H1 (cell line): ENCODE measurements around the gene APMAP. TPM values are rescaled to one million over a fixed set of nuclear protein-coding genes. Genes with fewer than 3 reads are reported as not detected.

Experiments used
- CTCF ChIA-PET: fragments of 300-600 bp; sonication (Branson Sonifier 250); formaldehyde crosslinking; loops from one replicate; lab custom pipeline; 2021; ENCODE audit not compliant: partially characterized antibody; lab: Charles Lee
- POLR2A ChIA-PET: fragments of 300-600 bp; sonication (Branson Sonifier 250); formaldehyde crosslinking; loops from one replicate; lab custom pipeline; 2021; ENCODE audit warnings: inconsistent platforms; ENCODE audit not compliant: partially characterized antibody; lab: Charles Lee
- DNase-seq, 2 experiments: peaks; one replicate each; pipeline versions ENCODE4 v3.0.0 to v3.0.0-alpha.2; 2010 to 2022; ENCODE audit warnings: low spot score in 2 of 2, low read depth in 1 of 2, mixed read lengths in 1 of 2
- FAIRE-seq: peaks from 2 replicates; lab custom pipeline; 2011; peaks lifted over from hg19 to GRCh38; lab: Jason Lieb, UNC
- H2AFZ ChIP-seq: 2 replicates; pipeline ENCODE4 v1.8.1; 2012; ENCODE audit warnings: low read length, inconsistent platforms
- H2AK5ac ChIP-seq: 2 replicates; pipeline ENCODE4 v1.6.1; 2013; ENCODE audit warnings: low read depth, low read length
- H2BK120ac ChIP-seq: replicated peaks from 2 replicates; pipeline ENCODE3; 2013; ENCODE audit warnings: low read depth, low read length, inconsistent platforms
- H2BK12ac ChIP-seq: 2 replicates; pipeline ENCODE4 v1.6.1; 2013; ENCODE audit warnings: low read depth, low read length
- H2BK15ac ChIP-seq: 2 replicates; pipeline ENCODE4 v1.6.1; 2013; ENCODE audit warnings: low read length
- H2BK20ac ChIP-seq: 2 replicates; pipeline ENCODE4 v1.6.1; 2013; ENCODE audit warnings: low read length
- H2BK5ac ChIP-seq: 2 replicates; pipeline ENCODE4 v1.6.1; 2013; ENCODE audit warnings: low read depth, low read length
- H3K14ac ChIP-seq: 2 replicates; pipeline ENCODE4 v1.6.1; 2013; ENCODE audit warnings: inconsistent platforms; ENCODE audit not compliant: insufficient read length
- H3K18ac ChIP-seq: 2 replicates; pipeline ENCODE4 v1.6.1; 2013; ENCODE audit warnings: low read length; ENCODE audit errors: extremely low read depth
- H3K23ac ChIP-seq: 2 replicates; pipeline ENCODE4 v1.6.1; 2013; ENCODE audit warnings: inconsistent platforms; ENCODE audit not compliant: insufficient read length
- H3K23me2 ChIP-seq: 2 replicates; pipeline ENCODE4 v1.6.1; 2013; ENCODE audit warnings: low read depth, low read length
- H3K27ac ChIP-seq: 2 replicates; pipeline ENCODE4 v1.6.1; 2011; ENCODE audit warnings: low read depth, low read length, inconsistent platforms
- H3K27me3 ChIP-seq, 4 experiments: replicated peaks in 1 of 4; 1 replicate in 1 of 4; 2 replicates in 3 of 4; pipeline versions ENCODE4 v1.6.1 to v1.8.1; 2011 to 2013; ENCODE audit warnings: low read length in 3 of 4, mild to moderate bottlenecking in 3 of 4, inconsistent platforms in 2 of 4, mixed read lengths in 2 of 4, moderate library complexity in 1 of 4; ENCODE audit not compliant: control insufficient read depth in 3 of 4, insufficient read depth in 3 of 4; ENCODE audit errors: extremely low read depth in 1 of 4
- H3K36me3 ChIP-seq, 4 experiments: 2 replicates each; pipeline versions ENCODE4 v1.6.1 to v1.8.1; 2011 to 2013; ENCODE audit warnings: mild to moderate bottlenecking in 4 of 4, low read length in 3 of 4, moderate library complexity in 2 of 4, control low read depth in 1 of 4, inconsistent platforms in 1 of 4; ENCODE audit not compliant: insufficient read depth in 4 of 4, control insufficient read depth in 2 of 4
- H3K4ac ChIP-seq: replicated peaks from 2 replicates; pipeline ENCODE3; 2013; ENCODE audit warnings: low read length, low read depth, mixed read lengths, inconsistent platforms; ENCODE audit not compliant: insufficient read length
- H3K4me1 ChIP-seq, 4 experiments: replicated peaks in 1 of 4; 1 replicate in 1 of 4; 2 replicates in 3 of 4; pipeline versions ENCODE4 v1.6.1 to v1.8.1; 2011 to 2013; ENCODE audit warnings: low read length in 3 of 4, inconsistent platforms in 2 of 4, mixed read lengths in 1 of 4; ENCODE audit not compliant: insufficient read depth in 4 of 4, control insufficient read depth in 3 of 4
- H3K4me2 ChIP-seq, 2 experiments: 2 replicates each; pipeline versions ENCODE4 v1.6.1 to v1.8.1; 2011 to 2013; ENCODE audit warnings: low read depth in 2 of 2, low read length in 2 of 2, control low read depth in 1 of 2, inconsistent platforms in 1 of 2, mild to moderate bottlenecking in 1 of 2; ENCODE audit not compliant: insufficient read depth in 1 of 2
- H3K4me3 ChIP-seq, 4 experiments: fragments of 200-600, 300-600 bp in 1 of 4; sonication (generic), shearing (Covaris generic), sonication (Bioruptor Twin) in 1 of 4; 2 replicates each; pipeline versions ENCODE4 v1.5.1 to v1.8.1; 2011 to 2016; ENCODE audit warnings: low read length in 4 of 4, low read depth in 3 of 4, control low read depth in 2 of 4, inconsistent platforms in 2 of 4, mild to moderate bottlenecking in 2 of 4, mixed read lengths in 1 of 4, moderate library complexity in 1 of 4; ENCODE audit not compliant: insufficient read depth in 2 of 4; ENCODE audit errors: extremely low read depth in 1 of 4
- H3K56ac ChIP-seq: replicated peaks from 2 replicates; pipeline ENCODE3; 2013; ENCODE audit warnings: low read depth, mild to moderate bottlenecking, mixed read lengths, low read length, inconsistent platforms; ENCODE audit not compliant: insufficient read length
- H3K79me1 ChIP-seq: 2 replicates; pipeline ENCODE4 v1.6.1; 2013; ENCODE audit warnings: low read depth, low read length, control low read depth
- H3K79me2 ChIP-seq, 2 experiments: 2 replicates each; pipeline versions ENCODE4 v1.6.1 to v1.8.1; 2012 to 2013; ENCODE audit warnings: low read length in 2 of 2, mild to moderate bottlenecking in 2 of 2, inconsistent platforms in 1 of 2; ENCODE audit not compliant: insufficient read depth in 2 of 2, control insufficient read depth in 1 of 2
- H3K9ac ChIP-seq, 4 experiments: replicated peaks in 1 of 4; 1 replicate in 1 of 4; 2 replicates in 3 of 4; pipeline versions ENCODE4 v1.6.1 to v1.8.1; 2011 to 2013; ENCODE audit warnings: low read depth in 3 of 4, low read length in 3 of 4, control low read depth in 2 of 4, mild to moderate bottlenecking in 2 of 4, moderate library complexity in 2 of 4, inconsistent platforms in 1 of 4; ENCODE audit errors: extremely low read depth in 1 of 4
- H3K9me3 ChIP-seq, 2 experiments: 2 replicates each; pipeline versions ENCODE4 v1.6.1 to v1.8.1; 2012 to 2013; ENCODE audit warnings: mild to moderate bottlenecking in 2 of 2, moderate library complexity in 2 of 2, control low read depth in 1 of 2, inconsistent platforms in 1 of 2, low read depth in 1 of 2, low read length in 1 of 2, mixed read lengths in 1 of 2; ENCODE audit not compliant: insufficient read depth in 2 of 2
- H4K20me1 ChIP-seq, 2 experiments: replicated peaks in 1 of 2; 2 replicates each; pipeline versions ENCODE3 to v1.8.1; 2011 to 2013; ENCODE audit warnings: inconsistent platforms in 2 of 2, low read length in 2 of 2, mild to moderate bottlenecking in 1 of 2; ENCODE audit not compliant: insufficient read depth in 2 of 2, control insufficient read depth in 1 of 2
- H4K5ac ChIP-seq: 2 replicates; pipeline ENCODE4 v1.6.1; 2013; ENCODE audit warnings: low read length, low read depth, mixed read lengths, inconsistent platforms; ENCODE audit not compliant: insufficient read length
- H4K8ac ChIP-seq: 2 replicates; pipeline ENCODE4 v1.8.0; 2013; ENCODE audit warnings: mild to moderate bottlenecking, moderate library complexity, low read length, inconsistent platforms; ENCODE audit not compliant: insufficient read depth; ENCODE audit errors: extremely low read depth
- H4K91ac ChIP-seq: replicated peaks from 2 replicates; pipeline ENCODE3; 2013; ENCODE audit warnings: low read length, mixed read lengths, inconsistent platforms; ENCODE audit not compliant: insufficient read length
- CTBP2 ChIP-seq: IDR thresholded peaks from 2 replicates; pipeline ENCODE4 v1.7.0; 2011; ENCODE audit warnings: borderline replicate concordance, mild to moderate bottlenecking, moderate library complexity, mixed read lengths, low read length; ENCODE audit not compliant: insufficient read depth, insufficient read length
- SIX5 ChIP-seq: IDR thresholded peaks from 2 replicates; pipeline ENCODE4 v1.6.1; 2011; ENCODE audit warnings: mild to moderate bottlenecking, low read depth, low read length
- WGBS, 2 experiments: shearing (Covaris generic) in 1 of 2; methylation state at CpG; one replicate each; pipeline versions ENCODE4 v1.1.6 to v1.1.7; 2013 to 2015; ENCODE audit warnings: low lambda C conversion rate in 2 of 2, mixed read lengths in 2 of 2, inconsistent platforms in 1 of 2, low coverage in 1 of 2, missing lambda C conversion rate in 1 of 2; ENCODE audit not compliant: insufficient replicate concordance in 2 of 2, insufficient coverage in 1 of 2, insufficient read length in 1 of 2; ENCODE audit errors: extremely low coverage in 1 of 2, missing lambda C conversion rate in 1 of 2; 5-methylcytosine and 5-hydroxymethylcytosine counted together
- polyA plus RNA-seq, 7 experiments: library from polyadenylated mRNA; depleted of rRNA in 3 of 7; stranded (reverse) in 5 of 7; unstranded in 2 of 7; fragments of >200 nt in 5 of 7; fragments of 200-250 nt in 2 of 7; gene quantifications; 1 replicate in 5 of 7; 2 replicates in 1 of 7; 4 replicates in 1 of 7; pipeline versions ENCODE4 v1.2.1 to v1.2.3, GENCODE V29; 2011 to 2013; ENCODE audit warnings: missing spikeins in 2 of 7, mixed read lengths in 2 of 7
- total RNA-seq: library from RNA; stranded (reverse); fragmentation: NEBNext Ultra II Directional; extraction: Animal tissue kit (Norgen Biotek cat#: 25700); gene quantifications from 2 replicates; pipeline ENCODE4 v1.2.1, GENCODE V29; 2021

APMAP gene
- total and polyA plus RNA-seq, 2 of the 8 experiments (the other 6 are each of a cell fraction or from before 2014, with no cell fraction given): 31.3 to 66.0 TPM

GRCh38 chr20:25030007-25030648, 37.6 kb upstream of the APMAP start:
- H3K56ac ChIP-seq: no peak overlapping the region
- no peak overlapping the region for H3K4ac ChIP-seq
- no peak overlapping the region for H4K5ac ChIP-seq
- no peak overlapping the region for H2BK15ac ChIP-seq
- H3K9me3 ChIP-seq: peaks cover 0 to 5% of the 10 kb centered on the region in 2 experiments; a peak in 1 of 4 replicates
- FAIRE-seq: no peak
- H2BK20ac ChIP-seq: no peak overlapping the region
- no peak overlapping the region for H3K23ac ChIP-seq
- H3K36me3 ChIP-seq: no peaks in the 10 kb centered on the region
- no peak overlapping the region for H3K4me2 ChIP-seq
- ChIA-PET POLR2A (no interaction called here), CTCF (no interaction called here)
- no peak overlapping the region for H2BK12ac ChIP-seq
- H4K20me1 ChIP-seq: no peaks in the 10 kb centered on the region
- 88% methylated on average over 5 of the region's 5 CpGs; no CpG with 5 or more reads in 1 of the 2 experiments for WGBS, 2 experiments
- no peak overlapping the region for H4K8ac ChIP-seq
- no peak overlapping the region for H3K9ac ChIP-seq
- no peak for DNase-seq
- no peak overlapping the region for H3K18ac ChIP-seq
- peaks cover 0 to 5% (median 1%) of the 10 kb centered on the region in 4 experiments; a peak in 3 of 7 replicates for H3K4me1 ChIP-seq
- no peak overlapping the region for H4K91ac ChIP-seq
- no peak overlapping the region for H2BK5ac ChIP-seq
- H3K14ac ChIP-seq: no peak overlapping the region
- no peaks in the 10 kb centered on the region for H3K79me1 ChIP-seq
- no peaks in the 10 kb centered on the region; a peak in 1 of 7 replicates for H3K27me3 ChIP-seq
- H3K27ac ChIP-seq: no peak overlapping the region
- H2AK5ac ChIP-seq: no peak overlapping the region
- no peak overlapping the region for H3K4me3 ChIP-seq
- H2AFZ ChIP-seq: no peak overlapping the region
- no peaks in the 10 kb centered on the region for H3K79me2 ChIP-seq
- H2BK120ac ChIP-seq: no peak overlapping the region
- no peaks in the 10 kb centered on the region for H3K23me2 ChIP-seq
- TF ChIP-seq SIX5: no peak
- TF ChIP-seq CTBP2: no peak
